Left forelimb (tissue), 1 donor: Measurements from ENCODE around the gene GDPD4.
A peak's percentile ranks its signal among the peaks of the same experiment; 100 is the strongest.

Source experiments
- DNase-seq: peaks from one replicate; pipeline ENCODE4 v3.0.0-alpha.2; 2018; ENCODE audit warnings: low spot score

GDPD4 gene

GRCh38 chr11:77206264-77207018 is 95.0 kb downstream of the GDPD4 start:
- DNase-seq = peak; percentile 33

GRCh38 chr11:77205467-77206263 is 95.8 kb downstream of the GDPD4 start:
- DNase-seq = peak; percentile 56

- peak; percentile 34 for DNase-seq
Observed at GRCh38 chr11:77204754-77205466, 96.6 kb downstream of the GDPD4 start.

GRCh38 chr11:77203901-77204753 is 97.4 kb downstream of the GDPD4 start:
- peak; percentile 55 for DNase-seq

- peak; percentile 61 for DNase-seq
Observed at GRCh38 chr11:77202941-77203900, 98.3 kb downstream of the GDPD4 start.

- DNase-seq = peak; percentile 64
Observed at GRCh38 chr11:77201991-77202841, 99.3 kb downstream of the GDPD4 start.

GRCh38 chr11:77201370-77201769 is 100.1 kb downstream of the GDPD4 start:
- no peak for DNase-seq

GRCh38 chr11:77200351-77201268 is 100.9 kb downstream of the GDPD4 start:
- no peak for DNase-seq

- DNase-seq = no peak
Observed at GRCh38 chr11:77199137-77199745, 102.2 kb downstream of the GDPD4 start.

GRCh38 chr11:77198440-77198849 is 103.0 kb downstream of the GDPD4 start:
- DNase-seq = no peak

- no peak for DNase-seq
Observed at GRCh38 chr11:77197626-77198320, 103.7 kb downstream of the GDPD4 start.

- DNase-seq = no peak
Observed at GRCh38 chr11:77196961-77197360, 104.5 kb downstream of the GDPD4 start.

- DNase-seq = no peak
Observed at GRCh38 chr11:77195071-77195755, 106.3 kb downstream of the GDPD4 start.

GRCh38 chr11:77193911-77194830 is 107.3 kb downstream of the GDPD4 start:
- DNase-seq = no peak

GRCh38 chr11:77193167-77193566 is 108.3 kb downstream of the GDPD4 start:
- DNase-seq = no peak
